ENCODE measurements around the gene BAIAP2L2. TPM values are rescaled to one million over a fixed set of nuclear protein-coding genes. Genes with fewer than 3 reads are reported as not detected.
A peak's percentile ranks its signal among the peaks of the same experiment; 100 is the strongest.
"Not testable (repeated sequence)": the region's sequence is repeated elsewhere in the genome, so short reads cannot be mapped to it uniquely, and the experiment has no call there.

Gene BAIAP2L2
- total RNA-seq, 1 donor from 2014 or later: 0.54 TPM

DNA sequence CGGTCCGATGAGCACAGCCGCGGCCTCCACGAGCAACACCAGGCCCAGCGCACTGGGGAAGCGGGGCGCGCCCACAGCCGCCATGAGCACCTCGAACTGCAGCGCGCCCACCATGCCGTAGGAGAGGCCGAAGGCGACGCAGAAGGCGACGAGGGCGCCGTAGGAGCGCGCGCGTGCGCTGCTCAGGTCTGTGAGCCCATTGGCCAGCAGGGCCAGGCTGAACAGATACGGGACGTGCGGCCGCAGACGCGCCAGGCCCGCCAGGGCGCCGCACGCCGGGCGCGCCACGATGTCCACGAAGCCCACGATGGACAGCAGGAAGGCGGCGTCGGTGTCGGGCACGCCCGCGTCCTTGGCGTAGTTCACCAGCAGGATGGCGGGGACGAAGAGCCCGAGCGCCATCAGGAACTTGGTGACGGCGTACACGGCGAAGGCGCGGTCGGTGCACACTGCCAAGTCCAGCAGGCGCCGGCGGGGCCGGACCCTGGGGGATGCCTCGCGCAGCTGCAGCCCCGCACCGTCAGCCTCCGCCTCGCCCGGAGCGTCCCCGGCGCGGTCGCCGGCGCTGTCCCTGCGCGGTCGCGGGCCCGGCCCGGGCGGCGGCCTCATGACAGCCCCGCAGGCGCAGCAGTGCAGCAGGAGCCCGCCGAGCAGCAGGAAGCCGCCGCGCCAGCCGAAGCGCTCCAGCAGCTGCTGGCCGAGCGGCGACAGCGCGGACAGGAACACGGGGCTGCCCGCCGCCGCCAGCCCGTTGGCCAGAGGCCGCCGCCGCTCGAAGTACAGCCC, 29.4 kb downstream of the BAIAP2L2 start:
- H3K9ac ChIP-seq (ENCODE audit: low read length): no peak overlapping the region
- H3K36me3 ChIP-seq (ENCODE audit: insufficient read depth, low read length): no peaks in the 10 kb centered on the region
- Mint-ChIP-seq H3K4me3 (ENCODE audit: unreplicated experiment) (no peak overlapping the region), H3K36me3 (ENCODE audit: low read depth, unreplicated experiment) (peaks cover 7% of the 10 kb centered on the region), H3K4me1 (ENCODE audit: low read depth, unreplicated experiment) (no peaks in the 10 kb centered on the region), H3K27me3 (ENCODE audit: low read depth, unreplicated experiment) (peaks cover 15% of the 10 kb centered on the region), H3K27ac (ENCODE audit: unreplicated experiment) (no peak overlapping the region), H3K9me3 (ENCODE audit: unreplicated experiment) (peaks cover 2% of the 10 kb centered on the region)
- H3K9me3 ChIP-seq (ENCODE audit: insufficient read depth, low read depth, low read length): no peaks in the 10 kb centered on the region
- no peaks in the 10 kb centered on the region for H4K20me1 ChIP-seq (ENCODE audit: insufficient read depth, low read length)
- peaks cover 4% of the 10 kb centered on the region for H3K4me1 ChIP-seq (ENCODE audit: insufficient read depth, low read length)
- no peak for FAIRE-seq
- peak overlapping the region; percentile 33 for H3K4me3 ChIP-seq (ENCODE audit: insufficient read depth, low read depth, low read length)
- H3K4me2 ChIP-seq (ENCODE audit: low read length): peak overlapping the region; percentile 83
- no peaks in the 10 kb centered on the region for H3K79me2 ChIP-seq (ENCODE audit: insufficient read depth, low read length)
- H3K27me3 ChIP-seq (ENCODE audit: insufficient read depth, low read length): peaks cover 18% of the 10 kb centered on the region
- peak overlapping the region; percentile 91 for H2AFZ ChIP-seq (ENCODE audit: low read depth, low read length)
- peak; percentile 30 for DNase-seq (ENCODE audit: low read depth)
- peak; percentile 19 for TF ChIP-seq EZH2 (IDR thresholded peaks at IDR 0.05; ENCODE audit: insufficient read depth, low read length)
- TF ChIP-seq, protein P1, sequence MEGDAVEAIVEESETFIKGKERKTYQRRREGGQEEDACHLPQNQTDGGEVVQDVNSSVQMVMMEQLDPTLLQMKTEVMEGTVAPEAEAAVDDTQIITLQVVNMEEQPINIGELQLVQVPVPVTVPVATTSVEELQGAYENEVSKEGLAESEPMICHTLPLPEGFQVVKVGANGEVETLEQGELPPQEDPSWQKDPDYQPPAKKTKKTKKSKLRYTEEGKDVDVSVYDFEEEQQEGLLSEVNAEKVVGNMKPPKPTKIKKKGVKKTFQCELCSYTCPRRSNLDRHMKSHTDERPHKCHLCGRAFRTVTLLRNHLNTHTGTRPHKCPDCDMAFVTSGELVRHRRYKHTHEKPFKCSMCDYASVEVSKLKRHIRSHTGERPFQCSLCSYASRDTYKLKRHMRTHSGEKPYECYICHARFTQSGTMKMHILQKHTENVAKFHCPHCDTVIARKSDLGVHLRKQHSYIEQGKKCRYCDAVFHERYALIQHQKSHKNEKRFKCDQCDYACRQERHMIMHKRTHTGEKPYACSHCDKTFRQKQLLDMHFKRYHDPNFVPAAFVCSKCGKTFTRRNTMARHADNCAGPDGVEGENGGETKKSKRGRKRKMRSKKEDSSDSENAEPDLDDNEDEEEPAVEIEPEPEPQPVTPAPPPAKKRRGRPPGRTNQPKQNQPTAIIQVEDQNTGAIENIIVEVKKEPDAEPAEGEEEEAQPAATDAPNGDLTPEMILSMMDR (IDR thresholded peaks at IDR 0.05; ENCODE audit: insufficient read depth, low read depth, low read length): no peak
- H3K27ac ChIP-seq (ENCODE audit: low read depth, low read length): no peak overlapping the region

DNA sequence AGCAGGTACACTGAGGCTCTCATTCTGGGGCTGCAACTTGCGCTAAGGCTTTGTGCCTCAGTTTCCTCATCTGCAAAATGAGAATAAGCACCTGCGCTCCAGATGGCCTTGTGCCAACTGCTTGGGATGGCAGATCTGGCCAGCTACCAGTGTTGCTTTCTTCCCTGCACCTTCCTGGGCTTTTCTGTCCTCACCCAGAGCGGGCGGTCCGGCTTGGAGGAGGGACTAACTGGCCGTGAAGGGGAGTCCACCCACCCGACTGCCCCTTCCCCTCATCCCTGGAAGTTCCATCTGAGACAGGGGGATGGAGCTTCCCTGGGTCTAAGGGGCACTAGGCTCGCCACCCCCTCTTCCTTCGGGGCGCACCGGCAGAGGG, 30.0 kb downstream of the BAIAP2L2 start:
- Histone ChIP-seq H3K9ac (ENCODE audit: low read length) (no peak overlapping the region), H3K9me3 (ENCODE audit: insufficient read depth, low read depth, low read length) (no peaks in the 10 kb centered on the region), H3K27ac (ENCODE audit: low read depth, low read length) (no peak overlapping the region), H3K4me2 (ENCODE audit: low read length) (peak overlapping the region; percentile 83), H3K4me3 (ENCODE audit: insufficient read depth, low read depth, low read length) (no peak overlapping the region), H2AFZ (ENCODE audit: low read depth, low read length) (peak overlapping the region; percentile 91), H3K27me3 (ENCODE audit: insufficient read depth, low read length) (peaks cover 18% of the 10 kb centered on the region), H3K4me1 (ENCODE audit: insufficient read depth, low read length) (peaks cover 4% of the 10 kb centered on the region), H3K79me2 (ENCODE audit: insufficient read depth, low read length) (no peaks in the 10 kb centered on the region), H3K36me3 (ENCODE audit: insufficient read depth, low read length) (no peaks in the 10 kb centered on the region), H4K20me1 (ENCODE audit: insufficient read depth, low read length) (no peaks in the 10 kb centered on the region)
- peaks cover 15% of the 10 kb centered on the region for H3K27me3 Mint-ChIP-seq (ENCODE audit: low read depth, unreplicated experiment)
- peaks cover 2% of the 10 kb centered on the region for H3K9me3 Mint-ChIP-seq (ENCODE audit: unreplicated experiment)
- no peaks in the 10 kb centered on the region for H3K4me1 Mint-ChIP-seq (ENCODE audit: low read depth, unreplicated experiment)
- FAIRE-seq (no peak), DNase-seq (ENCODE audit: low read depth) (no peak)
- peaks cover 7% of the 10 kb centered on the region for H3K36me3 Mint-ChIP-seq (ENCODE audit: low read depth, unreplicated experiment)
- no peak overlapping the region for H3K4me3 Mint-ChIP-seq (ENCODE audit: unreplicated experiment)
- no peak overlapping the region for H3K27ac Mint-ChIP-seq (ENCODE audit: unreplicated experiment)
- TF ChIP-seq EZH2 (IDR thresholded peaks at IDR 0.05; ENCODE audit: insufficient read depth, low read length): no peak
- TF ChIP-seq, protein P1 (IDR thresholded peaks at IDR 0.05; ENCODE audit: insufficient read depth, low read depth, low read length): no peak

DNA sequence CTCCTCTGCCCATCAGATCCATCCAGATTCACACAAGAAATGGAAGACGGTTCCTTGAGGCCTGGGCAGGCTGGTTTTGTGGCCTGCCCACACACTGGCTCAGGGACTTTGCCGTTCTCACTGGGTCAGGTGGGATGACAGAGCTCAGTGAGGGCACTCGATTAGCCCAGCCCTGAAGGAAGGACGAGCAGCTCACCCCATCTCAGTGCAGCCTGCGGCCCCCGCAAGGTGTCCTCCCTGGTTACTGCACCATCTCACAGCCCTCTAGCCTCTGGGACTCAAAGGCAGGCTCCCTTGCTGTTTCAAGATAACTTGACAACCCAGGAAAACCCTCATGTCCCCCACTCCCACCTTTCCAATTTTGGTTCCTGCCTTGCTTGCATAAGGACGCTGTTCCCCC, 30.7 kb downstream of the BAIAP2L2 start:
- TF ChIP-seq EZH2 (IDR thresholded peaks at IDR 0.05; ENCODE audit: insufficient read depth, low read length): no peak
- TF ChIP-seq, protein P1 (IDR thresholded peaks at IDR 0.05; ENCODE audit: insufficient read depth, low read depth, low read length): no peak
- FAIRE-seq: no peak
- H3K4me3 Mint-ChIP-seq (ENCODE audit: unreplicated experiment): no peak overlapping the region

DNA sequence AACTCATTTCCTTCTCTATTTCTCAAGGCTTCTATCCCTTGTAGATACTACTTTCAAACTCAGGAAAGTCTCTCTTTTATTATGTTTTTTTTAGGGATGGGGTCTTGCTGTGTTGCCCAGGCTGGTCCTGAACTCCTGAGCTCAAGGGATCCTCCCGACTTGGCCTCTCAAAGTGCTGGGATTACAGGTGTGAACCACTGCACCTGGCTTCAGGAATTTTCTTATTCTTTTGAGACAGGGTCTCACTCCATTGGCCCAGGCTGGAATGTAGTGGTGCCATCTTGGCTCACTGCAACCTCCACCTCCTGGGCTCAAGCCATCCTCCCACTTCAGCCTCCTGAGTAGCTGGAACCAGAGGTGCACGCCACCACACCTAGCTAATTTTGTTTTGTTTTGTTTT, 31.3 kb downstream of the BAIAP2L2 start:
- H3K9me3 ChIP-seq (ENCODE audit: insufficient read depth, low read depth, low read length); H3K4me2 ChIP-seq (ENCODE audit: low read length); H3K36me3 Mint-ChIP-seq (ENCODE audit: low read depth, unreplicated experiment); H4K20me1 ChIP-seq (ENCODE audit: insufficient read depth, low read length); H3K4me1 ChIP-seq (ENCODE audit: insufficient read depth, low read length); DNase-seq (ENCODE audit: low read depth); H3K4me1 Mint-ChIP-seq (ENCODE audit: low read depth, unreplicated experiment); H3K36me3 ChIP-seq (ENCODE audit: insufficient read depth, low read length); H3K27ac ChIP-seq (ENCODE audit: low read depth, low read length); H3K4me3 ChIP-seq (ENCODE audit: insufficient read depth, low read depth, low read length); H3K79me2 ChIP-seq (ENCODE audit: insufficient read depth, low read length); H3K9ac ChIP-seq (ENCODE audit: low read length); H3K4me3 Mint-ChIP-seq (ENCODE audit: unreplicated experiment); H3K27ac Mint-ChIP-seq (ENCODE audit: unreplicated experiment); FAIRE-seq; H3K9me3 Mint-ChIP-seq (ENCODE audit: unreplicated experiment); H2AFZ ChIP-seq (ENCODE audit: low read depth, low read length): not testable (repeated sequence)
- H3K27me3 Mint-ChIP-seq (ENCODE audit: low read depth, unreplicated experiment): peaks cover 15% of the 10 kb centered on the region
- H3K27me3 ChIP-seq (ENCODE audit: insufficient read depth, low read length): peaks cover 18% of the 10 kb centered on the region

More for the DNA sequence above, 30.7 kb downstream of the BAIAP2L2 start:
- Mint-ChIP-seq H3K36me3 (ENCODE audit: low read depth, unreplicated experiment) (peaks cover 7% of the 10 kb centered on the region), H3K27ac (ENCODE audit: unreplicated experiment) (no peak overlapping the region), H3K9me3 (ENCODE audit: unreplicated experiment) (peaks cover 2% of the 10 kb centered on the region), H3K4me1 (ENCODE audit: low read depth, unreplicated experiment) (no peaks in the 10 kb centered on the region), H3K27me3 (ENCODE audit: low read depth, unreplicated experiment) (peaks cover 15% of the 10 kb centered on the region)
- no peaks in the 10 kb centered on the region for H3K9me3 ChIP-seq (ENCODE audit: insufficient read depth, low read depth, low read length)
- H3K79me2 ChIP-seq (ENCODE audit: insufficient read depth, low read length): no peaks in the 10 kb centered on the region
- peaks cover 4% of the 10 kb centered on the region for H3K4me1 ChIP-seq (ENCODE audit: insufficient read depth, low read length)
- H3K9ac ChIP-seq (ENCODE audit: low read length): no peak overlapping the region
- no peak for DNase-seq (ENCODE audit: low read depth)
- no peak overlapping the region for H2AFZ ChIP-seq (ENCODE audit: low read depth, low read length)
- no peak overlapping the region for H3K4me2 ChIP-seq (ENCODE audit: low read length)
- no peak overlapping the region for H3K27ac ChIP-seq (ENCODE audit: low read depth, low read length)
- peaks cover 18% of the 10 kb centered on the region for H3K27me3 ChIP-seq (ENCODE audit: insufficient read depth, low read length)
- H4K20me1 ChIP-seq (ENCODE audit: insufficient read depth, low read length): no peaks in the 10 kb centered on the region
- no peak overlapping the region for H3K4me3 ChIP-seq (ENCODE audit: insufficient read depth, low read depth, low read length)
- H3K36me3 ChIP-seq (ENCODE audit: insufficient read depth, low read length): no peaks in the 10 kb centered on the region

All from astrocyte (in vitro differentiated cells and primary cell).